Nephron progenitor cell (in vitro differentiated cells): ENCODE measurements around the gene PVALEF.

Experiments used
- DNase-seq: peaks from one replicate; pipeline ENCODE4 v3.0.0; 2021
- H3K27ac Mint-ChIP-seq: 2 replicates; pipeline ENCODE4 v1.8.0; 2021; ENCODE audit warnings: mild to moderate bottlenecking, moderate library complexity, mixed read lengths
- H3K27me3 Mint-ChIP-seq: 2 replicates; pipeline ENCODE4 v1.8.0; 2021; ENCODE audit warnings: mild to moderate bottlenecking, low read depth, mixed read lengths; ENCODE audit not compliant: poor library complexity
- H3K36me3 Mint-ChIP-seq: 2 replicates; pipeline ENCODE4 v1.8.0; 2021; ENCODE audit warnings: low read depth, mixed read lengths
- H3K4me1 Mint-ChIP-seq: 2 replicates; pipeline ENCODE4 v1.8.0; 2021; ENCODE audit warnings: mixed read lengths
- H3K4me3 Mint-ChIP-seq: 2 replicates; pipeline ENCODE4 v1.8.0; 2021; ENCODE audit warnings: mild to moderate bottlenecking, moderate library complexity, mixed read lengths
- H3K9me3 Mint-ChIP-seq: 2 replicates; pipeline ENCODE4 v1.8.0; 2021; ENCODE audit warnings: mild to moderate bottlenecking, moderate library complexity, mixed read lengths
- TF ChIP-seq, protein P1 (sequence below): fragments of 200-600 bp; sonication (generic); IDR thresholded peaks from 2 replicates; pipeline ENCODE4 v1.5.0; 2021; ENCODE audit warnings: antibody characterized with exemption

PVALEF gene

DNA sequence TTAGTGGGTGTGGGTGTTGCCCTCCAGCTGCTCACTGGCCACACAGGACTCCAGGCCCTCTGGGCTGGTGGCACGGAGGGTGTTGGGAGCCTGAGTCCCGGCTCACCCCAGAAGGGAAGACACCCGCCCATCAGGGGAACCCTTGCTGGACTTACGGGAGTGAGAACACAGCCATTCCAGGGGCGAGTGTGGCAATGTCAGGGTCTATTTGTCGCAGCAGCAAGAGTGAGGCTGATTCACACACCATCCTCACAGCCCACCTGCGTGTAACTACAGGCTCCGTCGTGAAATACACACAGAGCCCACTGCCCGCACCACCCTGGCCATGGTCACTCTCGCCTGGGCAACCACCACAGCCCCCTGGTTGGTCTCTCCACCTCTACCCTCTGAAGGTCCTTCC lies 18.5 kb downstream of the PVALEF start:
- Mint-ChIP-seq H3K36me3 (no peaks in the 10 kb centered on the region), H3K27me3 (peaks cover 3% of the 10 kb centered on the region), H3K4me3 (no peak overlapping the region), H3K9me3 (no peaks in the 10 kb centered on the region), H3K27ac (no peak overlapping the region), H3K4me1 (peaks cover 17% of the 10 kb centered on the region)
- TF ChIP-seq, protein P1, sequence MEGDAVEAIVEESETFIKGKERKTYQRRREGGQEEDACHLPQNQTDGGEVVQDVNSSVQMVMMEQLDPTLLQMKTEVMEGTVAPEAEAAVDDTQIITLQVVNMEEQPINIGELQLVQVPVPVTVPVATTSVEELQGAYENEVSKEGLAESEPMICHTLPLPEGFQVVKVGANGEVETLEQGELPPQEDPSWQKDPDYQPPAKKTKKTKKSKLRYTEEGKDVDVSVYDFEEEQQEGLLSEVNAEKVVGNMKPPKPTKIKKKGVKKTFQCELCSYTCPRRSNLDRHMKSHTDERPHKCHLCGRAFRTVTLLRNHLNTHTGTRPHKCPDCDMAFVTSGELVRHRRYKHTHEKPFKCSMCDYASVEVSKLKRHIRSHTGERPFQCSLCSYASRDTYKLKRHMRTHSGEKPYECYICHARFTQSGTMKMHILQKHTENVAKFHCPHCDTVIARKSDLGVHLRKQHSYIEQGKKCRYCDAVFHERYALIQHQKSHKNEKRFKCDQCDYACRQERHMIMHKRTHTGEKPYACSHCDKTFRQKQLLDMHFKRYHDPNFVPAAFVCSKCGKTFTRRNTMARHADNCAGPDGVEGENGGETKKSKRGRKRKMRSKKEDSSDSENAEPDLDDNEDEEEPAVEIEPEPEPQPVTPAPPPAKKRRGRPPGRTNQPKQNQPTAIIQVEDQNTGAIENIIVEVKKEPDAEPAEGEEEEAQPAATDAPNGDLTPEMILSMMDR: no peak
- no peak for DNase-seq

DNA sequence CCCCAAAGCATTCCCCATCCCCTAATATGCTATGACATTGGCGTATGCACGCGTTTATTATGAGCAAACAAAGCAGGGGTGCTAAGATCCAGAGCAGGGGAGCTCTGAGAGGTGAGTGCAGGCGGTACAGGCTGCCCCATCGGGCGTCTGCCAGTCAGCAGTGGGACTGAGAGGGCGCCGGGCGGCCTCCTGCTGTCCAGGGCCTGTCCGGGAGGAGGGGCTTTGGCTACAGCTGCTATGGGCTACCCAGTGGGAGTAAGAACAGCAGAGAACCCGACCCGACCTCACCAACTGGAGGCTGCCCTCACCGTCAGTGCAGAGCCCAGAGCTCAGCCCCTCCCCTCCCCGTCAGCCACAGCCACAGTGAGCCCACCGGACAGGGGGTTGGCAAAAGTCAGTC lies 19.2 kb downstream of the PVALEF start:
- Mint-ChIP-seq H3K9me3 (no peaks in the 10 kb centered on the region), H3K27me3 (peaks cover 3% of the 10 kb centered on the region), H3K27ac (no peak overlapping the region), H3K4me3 (no peak overlapping the region), H3K4me1 (peaks cover 16% of the 10 kb centered on the region), H3K36me3 (no peaks in the 10 kb centered on the region)
- TF ChIP-seq, protein P1: no peak
- peak; percentile 68 for DNase-seq

DNA sequence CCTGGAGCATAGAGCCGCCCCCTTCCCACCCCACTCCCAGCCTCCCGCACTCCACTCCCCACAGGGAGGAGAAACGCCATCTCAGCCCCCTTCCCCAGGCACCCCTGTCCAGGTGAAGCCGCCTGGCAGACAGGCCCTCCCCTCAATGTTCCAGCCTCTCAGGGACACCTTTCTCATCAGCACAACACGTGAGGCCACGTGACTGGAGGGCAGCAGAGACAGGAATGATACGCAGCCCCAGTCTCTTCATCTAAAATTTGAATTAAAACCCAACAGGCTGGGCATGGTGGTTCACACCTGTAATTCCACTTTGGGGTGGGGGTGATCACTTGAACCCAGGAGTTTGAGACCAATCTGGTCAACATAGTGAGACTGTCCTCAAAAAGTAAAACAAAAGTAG lies 20.9 kb downstream of the PVALEF start:
- H3K36me3 Mint-ChIP-seq: no peaks in the 10 kb centered on the region
- no peak for DNase-seq
- H3K27ac Mint-ChIP-seq: no peak overlapping the region
- no peaks in the 10 kb centered on the region for H3K27me3 Mint-ChIP-seq
- H3K9me3 Mint-ChIP-seq: no peaks in the 10 kb centered on the region
- peaks cover 12% of the 10 kb centered on the region for H3K4me1 Mint-ChIP-seq
- no peak overlapping the region for H3K4me3 Mint-ChIP-seq
- TF ChIP-seq, protein P1: no peak

DNA sequence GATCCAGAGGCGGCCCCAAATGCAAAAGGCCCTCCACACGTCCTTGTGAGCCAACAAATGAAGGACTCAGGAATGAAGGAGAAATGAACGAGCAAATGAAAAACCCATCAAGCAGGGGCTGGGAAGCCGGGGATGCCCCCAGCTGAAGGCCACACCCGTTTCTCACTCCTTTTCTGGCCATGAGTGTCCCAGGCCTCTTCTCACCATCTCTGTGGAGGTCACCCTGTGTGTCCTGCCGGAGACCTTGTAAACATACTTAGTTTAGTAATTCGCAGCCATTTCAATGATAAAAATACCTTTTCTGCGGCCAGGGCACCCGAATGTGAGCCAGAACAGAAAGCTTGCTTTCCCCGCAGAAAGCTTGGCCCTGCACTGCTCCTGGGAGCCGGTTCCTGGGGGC lies 21.8 kb downstream of the PVALEF start:
- H3K4me3 Mint-ChIP-seq: no peak overlapping the region
- H3K4me1 Mint-ChIP-seq: peaks cover 12% of the 10 kb centered on the region
- no peaks in the 10 kb centered on the region for H3K36me3 Mint-ChIP-seq
- no peaks in the 10 kb centered on the region for H3K9me3 Mint-ChIP-seq
- no peak for DNase-seq
- no peak overlapping the region for H3K27ac Mint-ChIP-seq
- TF ChIP-seq, protein P1: no peak
- H3K27me3 Mint-ChIP-seq: no peaks in the 10 kb centered on the region

DNA sequence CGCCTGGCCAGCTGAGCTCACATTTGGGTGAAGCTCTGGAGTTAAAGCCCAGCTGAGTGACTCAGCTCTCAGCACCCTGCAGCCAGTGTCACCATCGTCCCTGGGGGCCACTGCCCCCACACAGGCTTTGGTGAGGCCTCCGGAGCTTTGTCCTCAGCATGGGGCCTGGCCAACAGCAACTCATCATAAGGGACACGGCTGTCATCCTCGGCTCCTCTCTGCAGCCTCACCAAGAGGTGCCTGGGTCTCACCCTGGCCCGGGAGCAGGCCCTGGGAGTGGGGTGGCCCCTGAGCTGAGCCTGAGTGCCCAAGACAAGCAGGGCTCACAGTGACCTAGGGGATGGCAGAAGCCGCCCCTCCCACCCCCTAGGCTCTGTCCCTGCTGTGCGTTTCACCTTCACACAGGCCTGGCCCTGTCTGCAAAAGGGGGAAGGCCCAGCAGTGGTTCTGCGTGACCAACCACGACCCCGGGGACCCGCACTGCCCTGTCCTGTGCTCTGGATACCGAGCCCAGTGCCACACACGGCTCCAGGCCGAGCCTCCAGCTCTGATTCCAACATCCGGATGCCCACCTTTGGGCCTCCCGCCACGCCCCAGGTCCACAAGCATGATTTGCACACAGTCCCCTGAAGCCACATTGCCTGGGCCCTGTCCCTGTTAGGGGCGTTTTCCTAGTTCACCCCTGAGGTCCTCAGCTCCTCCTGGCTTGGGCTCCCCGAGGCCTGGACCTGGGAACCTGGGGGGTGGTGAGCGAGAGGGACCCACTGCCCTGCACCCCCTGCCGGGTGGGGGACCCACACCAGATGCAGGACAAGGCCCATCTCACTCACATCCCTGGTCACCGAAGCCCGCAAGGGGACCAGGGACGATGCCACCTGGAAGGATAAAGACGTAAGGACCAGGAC lies 22.5 kb downstream of the PVALEF start:
- DNase-seq: no peak
- Mint-ChIP-seq H3K36me3 (no peaks in the 10 kb centered on the region), H3K9me3 (no peaks in the 10 kb centered on the region), H3K27ac (no peak overlapping the region), H3K4me1 (peaks cover 12% of the 10 kb centered on the region), H3K4me3 (no peak overlapping the region), H3K27me3 (no peaks in the 10 kb centered on the region)
- TF ChIP-seq, protein P1: no peak

DNA sequence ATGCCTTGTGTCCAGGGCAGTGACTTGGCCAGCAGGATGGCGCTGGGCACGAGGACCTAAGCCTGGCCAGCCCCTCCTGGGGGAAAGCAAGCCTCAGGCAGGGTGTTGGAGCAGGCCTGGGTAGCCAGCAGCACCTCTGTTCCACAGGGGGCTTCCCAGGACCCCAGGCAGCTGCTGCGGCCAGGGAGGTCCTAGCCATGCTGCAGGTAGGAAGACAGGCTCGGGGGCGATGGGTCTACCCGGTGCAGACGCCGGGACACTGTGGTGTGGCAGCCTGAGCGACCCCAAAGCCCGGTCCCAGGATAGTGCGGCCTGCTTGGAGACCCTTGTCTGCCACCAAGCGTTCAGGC lies 23.2 kb downstream of the PVALEF start:
- Mint-ChIP-seq H3K4me1 (peaks cover 12% of the 10 kb centered on the region), H3K36me3 (no peaks in the 10 kb centered on the region), H3K27me3 (no peaks in the 10 kb centered on the region), H3K4me3 (no peak overlapping the region), H3K9me3 (no peaks in the 10 kb centered on the region), H3K27ac (no peak overlapping the region)
- TF ChIP-seq, protein P1: no peak
- no peak for DNase-seq
